ENCODE results near the gene LAMA5. TPM values are rescaled to one million over a fixed set of nuclear protein-coding genes. Genes with fewer than 3 reads are reported as not detected.

The LAMA5 gene
- total RNA-seq, 4 donors from 2014 or later = 164 to 427 (median 196) TPM

DNA sequence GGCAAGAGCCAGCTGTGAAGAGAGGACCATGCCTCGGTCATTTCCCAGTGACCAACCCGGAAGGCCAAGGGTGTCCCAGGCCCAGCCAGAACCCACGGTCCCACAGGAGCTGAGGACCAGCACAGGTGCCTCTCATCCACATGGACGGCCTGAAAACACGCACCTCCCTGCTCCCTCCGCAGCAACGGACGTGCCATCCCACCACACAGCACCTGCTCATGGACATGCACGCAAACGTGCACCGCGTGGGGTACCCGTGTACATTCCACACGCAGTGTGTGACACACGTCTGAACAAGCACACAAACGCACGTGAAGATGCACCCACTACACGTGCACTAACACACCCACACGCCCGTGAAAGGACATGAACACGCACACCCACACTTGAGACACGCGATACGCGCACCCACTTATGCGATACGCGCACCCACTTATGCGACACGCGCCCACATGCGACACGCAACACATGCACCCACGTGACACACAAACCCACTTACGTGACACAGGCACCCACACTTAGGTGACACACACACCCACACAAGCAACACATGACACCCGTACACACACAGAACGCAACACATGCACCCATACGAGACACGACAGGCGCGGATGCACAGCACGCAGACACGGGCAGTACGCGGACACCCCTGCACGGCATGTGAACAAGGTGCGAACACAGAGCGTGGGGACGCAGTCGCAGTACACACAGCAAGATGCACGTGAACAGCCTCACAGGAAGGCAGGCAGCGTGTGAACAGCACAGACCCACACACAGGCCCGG is 30.1 kb downstream of the LAMA5 start:
- TF ChIP-seq CTCF (IDR thresholded peaks at IDR 0.05) = peak in 1 of 3 donors; percentile 25
- TF ChIP-seq POLR2A (IDR thresholded peaks at IDR 0.05) = no peak
- no peak overlapping the region for H3K4me3 ChIP-seq (ENCODE audit: low read depth, poor library complexity, severe bottlenecking)
- intact Hi-C loops (cut with DNase I; ENCODE audit: low total_unique reads) = no loop called here
- 87 to 94% methylated on average over 51 to 52 of the region's 53 CpGs for WGBS, 2 donors
- no peak for DNase-seq (ENCODE audit: low spot score in 2 of 2)

- TF ChIP-seq POLR2A (IDR thresholded peaks at IDR 0.05) = no peak
- TF ChIP-seq CTCF (IDR thresholded peaks at IDR 0.05) = no peak
- intact Hi-C loops (cut with DNase I; ENCODE audit: low total_unique reads) = no loop called here
- H3K4me3 ChIP-seq (ENCODE audit: low read depth, poor library complexity, severe bottlenecking) = no peak overlapping the region
- no peak for DNase-seq (ENCODE audit: low spot score in 2 of 2)
- WGBS, 2 donors = 81 to 87% methylated on average over 10 to 11 of the region's 11 CpGs
Measured at GRCh38 chr20:62336329-62336728, 30.8 kb downstream of the LAMA5 start.

- TF ChIP-seq POLR2A (IDR thresholded peaks at IDR 0.05) = no peak
- TF ChIP-seq CTCF (IDR thresholded peaks at IDR 0.05) = no peak
- intact Hi-C loops (cut with DNase I; ENCODE audit: low total_unique reads) = no loop called here
- WGBS, 2 donors = 91% methylated on average over 6 of the region's 6 CpGs
- no peak overlapping the region for H3K4me3 ChIP-seq (ENCODE audit: low read depth, poor library complexity, severe bottlenecking)
- no peak for DNase-seq (ENCODE audit: low spot score in 2 of 2)
Measured at GRCh38 chr20:62335532-62335931, 31.6 kb downstream of the LAMA5 start.

GRCh38 chr20:62334881-62335280 is 32.2 kb downstream of the LAMA5 start:
- WGBS, 2 donors = 88 to 89% methylated on average over 10 to 13 of the region's 13 CpGs
- no peak for DNase-seq (ENCODE audit: low spot score in 2 of 2)
- no peak overlapping the region for H3K4me3 ChIP-seq (ENCODE audit: low read depth, poor library complexity, severe bottlenecking)
- TF ChIP-seq CTCF (IDR thresholded peaks at IDR 0.05) (no peak), POLR2A (IDR thresholded peaks at IDR 0.05) (no peak)
- intact Hi-C loops (cut with DNase I; ENCODE audit: low total_unique reads) = no loop called here

- no peak for TF ChIP-seq CTCF (IDR thresholded peaks at IDR 0.05)
- TF ChIP-seq POLR2A (IDR thresholded peaks at IDR 0.05) = no peak
- no peak overlapping the region for H3K4me3 ChIP-seq (ENCODE audit: low read depth, poor library complexity, severe bottlenecking)
- no peak for DNase-seq (ENCODE audit: low spot score in 2 of 2)
- intact Hi-C loops (cut with DNase I; ENCODE audit: low total_unique reads) = no loop called here
- WGBS, 2 donors = 84 to 90% methylated on average over 16 to 18 of the region's 37 CpGs
Measured at GRCh38 chr20:62333820-62334595, 33.1 kb downstream of the LAMA5 start.

Measured in lower leg skin (tissue), 4 donors.